Fibroblast of pulmonary artery (primary cell): ENCODE results near the gene FAM237B.

Experiments used
- DNase-seq: peaks from one replicate; pipeline ENCODE4 v3.0.0-alpha.2; 2010; ENCODE audit warnings: low read depth
- H3K4me3 ChIP-seq: replicated peaks from 2 replicates; pipeline ENCODE4 v1.5.1; 2011; ENCODE audit warnings: low read depth, mild to moderate bottlenecking, control low read depth, low read length, moderate library complexity
- TF ChIP-seq, protein P1 (sequence below): IDR thresholded peaks from 2 replicates; pipeline ENCODE4 v1.5.1; 2011; ENCODE audit warnings: mild to moderate bottlenecking, control low read depth, low read length, inconsistent platforms; ENCODE audit errors: missing control alignments

Gene FAM237B

DNA sequence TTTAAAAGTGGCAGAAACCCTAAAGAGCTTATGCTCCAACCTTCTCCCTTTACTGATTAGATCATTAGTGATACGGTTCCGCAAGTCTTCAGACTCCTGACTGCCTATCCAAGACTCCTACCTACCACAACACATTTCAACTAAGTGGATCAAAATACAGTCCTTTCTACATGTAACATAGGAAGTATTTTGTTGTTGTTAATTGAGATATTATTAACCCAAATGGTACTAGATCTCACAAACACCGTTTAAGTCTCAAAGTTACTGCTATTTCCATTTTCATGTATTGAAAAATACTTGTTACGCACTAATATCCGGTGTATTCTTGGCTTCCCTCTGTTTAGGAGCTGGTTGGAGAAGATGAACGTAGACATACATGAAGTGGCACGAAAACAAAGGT is 1.1 kb downstream of the FAM237B start:
- TF ChIP-seq, protein P1, sequence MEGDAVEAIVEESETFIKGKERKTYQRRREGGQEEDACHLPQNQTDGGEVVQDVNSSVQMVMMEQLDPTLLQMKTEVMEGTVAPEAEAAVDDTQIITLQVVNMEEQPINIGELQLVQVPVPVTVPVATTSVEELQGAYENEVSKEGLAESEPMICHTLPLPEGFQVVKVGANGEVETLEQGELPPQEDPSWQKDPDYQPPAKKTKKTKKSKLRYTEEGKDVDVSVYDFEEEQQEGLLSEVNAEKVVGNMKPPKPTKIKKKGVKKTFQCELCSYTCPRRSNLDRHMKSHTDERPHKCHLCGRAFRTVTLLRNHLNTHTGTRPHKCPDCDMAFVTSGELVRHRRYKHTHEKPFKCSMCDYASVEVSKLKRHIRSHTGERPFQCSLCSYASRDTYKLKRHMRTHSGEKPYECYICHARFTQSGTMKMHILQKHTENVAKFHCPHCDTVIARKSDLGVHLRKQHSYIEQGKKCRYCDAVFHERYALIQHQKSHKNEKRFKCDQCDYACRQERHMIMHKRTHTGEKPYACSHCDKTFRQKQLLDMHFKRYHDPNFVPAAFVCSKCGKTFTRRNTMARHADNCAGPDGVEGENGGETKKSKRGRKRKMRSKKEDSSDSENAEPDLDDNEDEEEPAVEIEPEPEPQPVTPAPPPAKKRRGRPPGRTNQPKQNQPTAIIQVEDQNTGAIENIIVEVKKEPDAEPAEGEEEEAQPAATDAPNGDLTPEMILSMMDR: no peak
- no peak overlapping the region for H3K4me3 ChIP-seq
- no peak for DNase-seq

DNA sequence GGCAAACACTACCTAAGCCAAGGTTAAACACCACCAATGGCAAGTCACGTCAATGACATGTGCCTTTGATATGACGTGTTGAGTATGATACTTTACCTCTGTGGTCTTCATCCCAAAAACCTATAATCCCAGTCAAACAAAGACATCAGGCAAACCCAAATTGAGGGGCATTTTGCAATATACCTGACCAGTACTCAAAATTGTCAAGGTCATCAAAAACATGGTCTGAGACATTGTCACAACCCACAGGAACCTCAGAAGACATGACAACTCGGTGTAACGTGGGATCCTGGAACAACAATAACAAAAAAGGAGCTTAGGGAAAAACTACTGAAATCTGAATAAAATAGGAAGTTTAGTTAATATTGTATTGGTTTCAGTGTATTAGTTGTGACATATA is 7.2 kb downstream of the FAM237B start:
- TF ChIP-seq, protein P1: no peak
- DNase-seq: no peak
- no peak overlapping the region for H3K4me3 ChIP-seq

DNA sequence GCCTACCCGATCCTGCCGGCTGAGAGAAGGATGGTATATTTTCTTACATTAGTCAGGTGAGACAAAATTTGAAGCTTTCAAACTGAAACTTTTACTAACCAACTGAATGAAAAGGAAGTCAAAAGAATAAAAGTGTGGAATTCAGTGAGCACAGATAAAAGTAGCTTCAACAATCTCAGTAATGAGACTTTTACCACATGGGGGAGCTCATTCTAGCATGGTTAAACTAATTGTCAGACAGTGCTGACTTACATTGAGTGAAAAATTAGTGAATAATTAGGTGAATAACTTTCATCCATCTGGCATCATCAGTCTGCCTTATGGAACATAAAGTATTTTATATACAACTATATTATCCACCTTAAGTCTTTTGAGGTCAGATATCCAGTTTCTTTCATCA is 8.4 kb downstream of the FAM237B start:
- TF ChIP-seq, protein P1: peak; percentile 26
- peak; percentile 26 for DNase-seq
- no peak overlapping the region for H3K4me3 ChIP-seq

DNA sequence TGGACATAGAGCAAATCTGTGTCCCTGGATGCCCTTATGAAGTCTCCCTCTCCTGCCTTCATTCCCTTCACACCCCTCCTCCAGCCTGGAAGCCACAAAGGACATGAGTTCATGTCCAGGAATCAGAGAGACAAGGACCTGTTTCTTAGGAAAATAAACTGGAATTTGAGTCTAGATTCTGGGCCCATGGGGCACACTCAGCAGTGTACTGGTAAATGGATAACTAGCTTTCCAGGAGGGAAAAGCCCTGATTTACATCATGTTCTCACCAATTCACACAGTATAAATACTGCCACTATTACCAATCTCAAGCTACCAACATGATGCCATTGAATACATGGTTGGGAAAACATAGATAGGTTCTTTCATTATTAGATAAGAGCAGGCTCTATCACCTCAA is 9.9 kb downstream of the FAM237B start:
- DNase-seq: no peak
- no peak overlapping the region for H3K4me3 ChIP-seq
- TF ChIP-seq, protein P1: no peak

DNA sequence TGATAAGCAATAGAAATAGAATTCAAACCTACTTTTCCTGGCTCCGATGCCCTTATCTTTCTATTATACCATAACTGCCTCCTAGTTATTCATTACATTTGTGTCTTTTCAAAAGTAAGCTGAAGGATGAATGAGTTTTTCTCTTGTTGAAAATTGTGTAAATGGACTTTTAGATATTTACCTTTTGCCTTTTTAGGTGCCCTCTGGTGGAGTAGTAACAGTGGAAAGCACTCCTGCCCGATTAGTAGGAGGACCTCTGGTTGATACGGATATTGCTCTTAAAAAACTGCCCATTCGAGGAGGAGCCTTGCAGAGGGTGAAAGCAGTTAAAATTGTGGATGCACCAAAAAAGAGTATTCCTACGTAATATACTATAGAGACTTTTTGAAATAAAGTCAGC is 11.2 kb downstream of the FAM237B start:
- DNase-seq: no peak
- TF ChIP-seq, protein P1: no peak

DNA sequence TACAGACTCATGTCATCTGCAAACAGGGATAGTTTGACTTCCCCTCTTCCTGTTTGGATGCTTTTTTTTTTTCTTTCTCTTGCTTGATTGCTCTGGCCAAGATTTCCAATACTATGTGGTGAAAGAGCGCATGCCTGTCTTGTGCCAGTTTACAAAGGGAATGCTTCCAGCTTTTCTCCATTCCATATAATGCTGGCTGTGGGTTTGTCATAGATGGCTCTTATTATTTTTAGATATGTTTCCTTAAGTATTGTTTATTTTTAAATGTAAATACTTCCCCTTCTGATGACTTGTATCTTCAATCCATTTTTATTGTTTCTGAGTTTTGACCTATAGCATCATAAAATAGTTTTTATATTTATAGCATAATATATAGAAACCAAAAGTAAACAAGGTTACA is 17.9 kb downstream of the FAM237B start:
- TF ChIP-seq, protein P1: no peak
- no peak overlapping the region for H3K4me3 ChIP-seq
- DNase-seq: no peak

More for the DNA sequence above, 11.2 kb downstream of the FAM237B start:
- no peak overlapping the region for H3K4me3 ChIP-seq

DNA sequence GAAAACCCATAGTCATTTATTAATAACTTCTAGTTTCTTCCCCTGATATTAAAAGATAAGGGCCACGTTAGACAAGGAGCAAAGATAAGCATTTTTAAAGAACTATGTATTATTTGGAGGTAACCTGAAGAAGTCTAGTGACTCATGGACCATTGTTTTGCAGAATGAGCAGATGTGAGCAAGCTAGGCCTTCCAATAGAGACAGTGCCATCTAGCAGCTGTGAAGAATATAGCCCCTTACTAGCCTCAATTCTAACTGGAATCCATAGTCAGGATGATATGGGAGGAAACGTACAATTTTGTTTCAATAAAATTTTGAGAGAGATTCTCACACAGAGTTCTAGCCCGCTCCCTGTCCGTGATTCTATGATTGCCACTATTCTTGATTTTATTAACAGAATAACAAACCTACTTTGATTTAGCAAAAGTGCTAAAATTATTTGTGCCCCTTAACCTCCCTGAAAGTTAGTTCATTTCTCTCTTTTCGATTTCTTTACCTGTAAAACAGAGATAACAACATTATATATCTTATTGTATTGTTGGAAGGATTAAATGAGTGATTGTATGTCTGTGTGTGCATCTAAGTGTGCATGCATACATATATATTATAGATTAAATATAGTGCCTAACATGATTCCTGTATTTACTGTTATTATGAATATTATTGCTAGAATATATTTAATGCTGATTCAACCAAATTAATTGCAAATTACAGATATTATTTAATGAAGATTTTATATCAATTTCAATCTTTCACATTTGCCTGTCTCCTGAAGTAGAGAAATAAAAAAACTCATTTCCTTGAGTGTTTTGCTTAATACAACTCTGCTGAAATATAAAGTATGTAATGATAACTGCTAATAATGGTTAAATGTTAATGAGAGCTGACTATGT is 22.7 kb downstream of the FAM237B start:
- peak; percentile 86 for DNase-seq
- TF ChIP-seq, protein P1: peak; percentile 92
- H3K4me3 ChIP-seq: no peak overlapping the region
